Measurements from ENCODE around the gene EXPH5. TPM values are rescaled to one million over a fixed set of nuclear protein-coding genes. Genes with fewer than 3 reads are reported as not detected.

EXPH5 gene
- total and polyA plus RNA-seq, 7 donors: 0.36 to 2.4 (median 0.55) TPM

DNA sequence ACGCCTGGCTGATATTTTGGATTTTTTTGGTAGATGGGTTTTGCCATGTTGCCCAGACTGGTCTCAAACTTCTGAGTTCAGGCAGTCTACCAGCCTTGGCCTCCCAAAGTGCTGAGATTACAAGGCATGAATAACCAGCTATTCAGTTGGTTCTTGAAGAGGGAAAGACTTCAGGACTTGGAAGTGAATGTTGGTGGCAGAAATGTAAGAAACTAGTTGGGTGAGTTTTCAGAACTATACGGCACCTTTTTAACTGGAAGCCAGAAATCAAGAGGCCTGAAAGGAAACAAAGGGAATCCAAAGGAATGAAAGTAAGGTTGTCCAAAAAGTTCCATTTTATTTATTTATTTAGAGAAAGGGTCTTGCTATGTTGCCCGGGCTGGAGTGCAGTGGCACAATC lies 98.2 kb downstream of the EXPH5 start:
- Histone ChIP-seq H3K4me3 (no peak overlapping the region), H3K27ac (no peak overlapping the region), H3K27me3 (no peaks in the 10 kb centered on the region), H3K4me1 (peaks cover 0 to 16% (median 7%) of the 10 kb centered on the region in 4 donors), H3K36me3 (peaks cover 0 to 6% (median 4%) of the 10 kb centered on the region in 4 donors), H3K9me3 (no peaks in the 10 kb centered on the region)
- TF ChIP-seq POLR2A (IDR thresholded peaks at IDR 0.05) (no peak), POLR2AphosphoS5 (IDR thresholded peaks at IDR 0.05) (no peak), EP300 (IDR thresholded peaks at IDR 0.05) (no peak)
- TF ChIP-seq, protein P1, sequence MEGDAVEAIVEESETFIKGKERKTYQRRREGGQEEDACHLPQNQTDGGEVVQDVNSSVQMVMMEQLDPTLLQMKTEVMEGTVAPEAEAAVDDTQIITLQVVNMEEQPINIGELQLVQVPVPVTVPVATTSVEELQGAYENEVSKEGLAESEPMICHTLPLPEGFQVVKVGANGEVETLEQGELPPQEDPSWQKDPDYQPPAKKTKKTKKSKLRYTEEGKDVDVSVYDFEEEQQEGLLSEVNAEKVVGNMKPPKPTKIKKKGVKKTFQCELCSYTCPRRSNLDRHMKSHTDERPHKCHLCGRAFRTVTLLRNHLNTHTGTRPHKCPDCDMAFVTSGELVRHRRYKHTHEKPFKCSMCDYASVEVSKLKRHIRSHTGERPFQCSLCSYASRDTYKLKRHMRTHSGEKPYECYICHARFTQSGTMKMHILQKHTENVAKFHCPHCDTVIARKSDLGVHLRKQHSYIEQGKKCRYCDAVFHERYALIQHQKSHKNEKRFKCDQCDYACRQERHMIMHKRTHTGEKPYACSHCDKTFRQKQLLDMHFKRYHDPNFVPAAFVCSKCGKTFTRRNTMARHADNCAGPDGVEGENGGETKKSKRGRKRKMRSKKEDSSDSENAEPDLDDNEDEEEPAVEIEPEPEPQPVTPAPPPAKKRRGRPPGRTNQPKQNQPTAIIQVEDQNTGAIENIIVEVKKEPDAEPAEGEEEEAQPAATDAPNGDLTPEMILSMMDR (IDR thresholded peaks at IDR 0.05): no peak
- WGBS, 2 donors: 90 to 98% methylated on average over 3 of the region's 3 CpGs
- intact Hi-C loops (cut with DNase I): loop anchor here (5.0 kb wide), 2 partner anchors 167 to 273 kb away; partner anchors contain the start of genes ATM and NPAT
- no peak for DNase-seq

- intact Hi-C loops (cut with DNase I): no loop called here
Observed at GRCh38 chr11:108494182-108494581, 99.4 kb downstream of the EXPH5 start.

GRCh38 chr11:108491936-108492335 lies 101.6 kb downstream of the EXPH5 start:
- no peak for DNase-seq
- intact Hi-C loops (cut with DNase I): no loop called here
- H3K27me3 ChIP-seq: no peaks in the 10 kb centered on the region
- TF ChIP-seq POLR2AphosphoS5 (IDR thresholded peaks at IDR 0.05): no peak
- TF ChIP-seq, protein P1 (IDR thresholded peaks at IDR 0.05): no peak
- no peak overlapping the region for H3K27ac ChIP-seq
- no peaks in the 10 kb centered on the region for H3K9me3 ChIP-seq
- WGBS, 2 donors: 91 to 93% methylated on average over 3 of the region's 3 CpGs
- peaks cover 0 to 11% (median 5%) of the 10 kb centered on the region in 4 donors for H3K4me1 ChIP-seq
- H3K36me3 ChIP-seq: peaks cover 0 to 36% (median 12%) of the 10 kb centered on the region in 4 donors
- H3K4me3 ChIP-seq: no peak overlapping the region

More at GRCh38 chr11:108494182-108494581, 99.4 kb downstream of the EXPH5 start:
- no peaks in the 10 kb centered on the region for H3K27me3 ChIP-seq
- 42 to 70% methylated on average over 6 of the region's 6 CpGs for WGBS, 2 donors
- peaks cover 0 to 16% (median 7%) of the 10 kb centered on the region in 4 donors for H3K4me1 ChIP-seq
- no peak overlapping the region for H3K4me3 ChIP-seq
- H3K9me3 ChIP-seq: no peaks in the 10 kb centered on the region
- peaks cover 0 to 17% (median 12%) of the 10 kb centered on the region in 4 donors for H3K36me3 ChIP-seq
- DNase-seq: no peak
- TF ChIP-seq POLR2A (IDR thresholded peaks at IDR 0.05): no peak
- TF ChIP-seq EP300 (IDR thresholded peaks at IDR 0.05): no peak
- TF ChIP-seq, protein P1 (IDR thresholded peaks at IDR 0.05): no peak
- no peak for TF ChIP-seq POLR2AphosphoS5 (IDR thresholded peaks at IDR 0.05)
- no peak overlapping the region for H3K27ac ChIP-seq

DNA sequence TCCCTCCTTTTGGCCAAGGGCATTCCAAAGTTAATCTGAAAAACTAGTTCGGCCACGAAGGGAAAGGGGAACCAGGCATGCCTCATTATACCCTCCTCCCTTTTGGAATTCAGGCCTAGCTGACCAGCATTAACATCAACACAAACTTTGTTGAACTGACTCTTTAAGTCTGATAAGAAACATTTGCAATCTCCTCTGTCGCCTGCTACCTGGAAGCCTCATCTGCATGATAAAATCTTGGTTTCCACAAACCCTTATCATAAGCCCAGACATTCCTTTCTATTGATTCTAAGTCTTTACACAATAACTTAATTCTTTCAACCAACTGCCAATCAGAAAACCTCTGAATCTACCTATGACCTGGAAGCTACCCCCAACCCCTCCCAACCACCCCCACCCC lies 106.7 kb downstream of the EXPH5 start:
- 96 to 97% methylated on average over 3 of the region's 3 CpGs for WGBS, 2 donors
- no peak overlapping the region for H3K4me3 ChIP-seq
- H3K27me3 ChIP-seq: no peaks in the 10 kb centered on the region
- intact Hi-C loops (cut with DNase I): no loop called here
- H3K4me1 ChIP-seq: no peaks in the 10 kb centered on the region
- DNase-seq: no peak
- no peaks in the 10 kb centered on the region for H3K9me3 ChIP-seq
- peaks cover 10 to 84% (median 24%) of the 10 kb centered on the region in 4 donors for H3K36me3 ChIP-seq
- no peak overlapping the region for H3K27ac ChIP-seq
- TF ChIP-seq, protein P1 (IDR thresholded peaks at IDR 0.05): no peak
- TF ChIP-seq POLR2AphosphoS5 (IDR thresholded peaks at IDR 0.05) (no peak), EP300 (IDR thresholded peaks at IDR 0.05) (no peak), POLR2A (IDR thresholded peaks at IDR 0.05) (no peak)

GRCh38 chr11:108486331-108486730 lies 107.2 kb downstream of the EXPH5 start:
- Histone ChIP-seq H3K4me3 (no peak overlapping the region), H3K27ac (no peak overlapping the region), H3K36me3 (peaks cover 10 to 89% (median 26%) of the 10 kb centered on the region in 4 donors), H3K9me3 (no peaks in the 10 kb centered on the region), H3K27me3 (no peaks in the 10 kb centered on the region), H3K4me1 (no peaks in the 10 kb centered on the region)
- intact Hi-C loops (cut with DNase I): no loop called here
- 94 to 98% methylated on average over 3 of the region's 3 CpGs for WGBS, 2 donors
- TF ChIP-seq POLR2A (IDR thresholded peaks at IDR 0.05) (no peak), POLR2AphosphoS5 (IDR thresholded peaks at IDR 0.05) (no peak), EP300 (IDR thresholded peaks at IDR 0.05) (no peak)
- TF ChIP-seq, protein P1 (IDR thresholded peaks at IDR 0.05): no peak
- no peak for DNase-seq

Data from sigmoid colon (tissue), 7 donors.